ENCODE data around the gene SAMD8.
A peak's percentile ranks its signal among the peaks of the same experiment; 100 is the strongest.

The SAMD8 gene

GRCh38 chr10:75208181-75208580 lies 96.7 kb downstream of the SAMD8 start:
- Histone ChIP-seq H3K27me3 (ENCODE audit: insufficient read depth, poor library complexity, severe bottlenecking) (no peaks in the 10 kb centered on the region), H3K4me3 (replicated peaks; ENCODE audit: insufficient read depth, low read length) (no peak overlapping the region), H3K27ac (replicated peaks) (no peak overlapping the region)
- no peak for TF ChIP-seq CTCF (IDR thresholded peaks at IDR 0.05; ENCODE audit: insufficient read depth, low read length)
- DNase-seq (ENCODE audit: low read depth in 1 of 2, low spot score in 1 of 2), result no peak

- DNase-seq (ENCODE audit: low read depth in 1 of 2, low spot score in 1 of 2), result no peak
- no peak for TF ChIP-seq CTCF (IDR thresholded peaks at IDR 0.05; ENCODE audit: insufficient read depth, low read length)
- no peak; the same call in 1 of the 2 replicates for TF ChIP-seq SPI1 (IDR thresholded peaks at IDR 0.05; ENCODE audit: borderline replicate concordance, low read depth)
- no peak for TF ChIP-seq REST (IDR thresholded peaks at IDR 0.05; ENCODE audit: insufficient replicate concordance, low read depth)
- no peak for TF ChIP-seq GABPA (IDR thresholded peaks at IDR 0.05; ENCODE audit: low read depth)
- no peak for TF ChIP-seq POLR2AphosphoS5 (IDR thresholded peaks at IDR 0.05; ENCODE audit: low read depth)
- Histone ChIP-seq H3K27ac (replicated peaks) (peak overlapping the region; percentile 100), H3K27me3 (ENCODE audit: insufficient read depth, poor library complexity, severe bottlenecking) (no peaks in the 10 kb centered on the region), H3K4me3 (replicated peaks; ENCODE audit: insufficient read depth, low read length) (peak overlapping the region; percentile 71)
These were observed 97.8 kb downstream of the SAMD8 start for GRCh38 chr10:75209086-75209920.

- Histone ChIP-seq H3K4me3 (replicated peaks; ENCODE audit: insufficient read depth, low read length) (peak overlapping the region; percentile 71), H3K27me3 (ENCODE audit: insufficient read depth, poor library complexity, severe bottlenecking) (no peaks in the 10 kb centered on the region), H3K27ac (replicated peaks) (peak overlapping the region; percentile 100)
- TF ChIP-seq REST (IDR thresholded peaks at IDR 0.05; ENCODE audit: insufficient replicate concordance, low read depth) (peak; percentile 16), CTCF (IDR thresholded peaks at IDR 0.05; ENCODE audit: insufficient read depth, low read length) (no peak), SPI1 (IDR thresholded peaks at IDR 0.05; ENCODE audit: borderline replicate concordance, low read depth) (no peak), POLR2AphosphoS5 (IDR thresholded peaks at IDR 0.05; ENCODE audit: low read depth) (peak; percentile 46; the same call in 1 of the 2 replicates), GABPA (IDR thresholded peaks at IDR 0.05; ENCODE audit: low read depth) (no peak)
- peak; percentile 79 to 80 for DNase-seq (ENCODE audit: low read depth in 1 of 2, low spot score in 1 of 2)
These were observed 98.4 kb downstream of the SAMD8 start for GRCh38 chr10:75209921-75210281.
